GM21360 (cell line): ENCODE data around the gene ANG.

Source experiments
- ATAC-seq: cut with Tn5 transposase; IDR thresholded peaks from one replicate; pipeline ENCODE4 v1.9.1; 2021; ENCODE audit warnings: mild to moderate bottlenecking, moderate library complexity; ENCODE audit not compliant: unreplicated experiment

Gene ANG

GRCh38 chr14:20675669-20676068 lies 12.9 kb upstream of the ANG start:
- ATAC-seq, result no peak

- no peak for ATAC-seq
Measured at GRCh38 chr14:20676072-20676471, 12.5 kb upstream of the ANG start.

GRCh38 chr14:20679907-20680306 lies 8.7 kb upstream of the ANG start:
- no peak for ATAC-seq

GRCh38 chr14:20680363-20680762 lies 8.2 kb upstream of the ANG start:
- ATAC-seq, result no peak

GRCh38 chr14:20680843-20681347 lies 7.7 kb upstream of the ANG start:
- no peak for ATAC-seq

GRCh38 chr14:20681348-20682126 lies 7.0 kb upstream of the ANG start:
- no peak for ATAC-seq

GRCh38 chr14:20682127-20682434 lies 6.5 kb upstream of the ANG start:
- ATAC-seq, result no peak

GRCh38 chr14:20682435-20683124 lies 6.0 kb upstream of the ANG start:
- ATAC-seq, result peak; percentile 38

- peak; percentile 27 for ATAC-seq
Measured at GRCh38 chr14:20683125-20683890, 5.3 kb upstream of the ANG start.

GRCh38 chr14:20683891-20684661 lies 4.5 kb upstream of the ANG start, which contains the start of gene RNASE4:
Gene RNASE4, plus strand, starts transcription at chr14:20684560. Its CDS starts 14,812 bp downstream, at chr14:20699372.
- ATAC-seq, result peak; percentile 19

- ATAC-seq, result no peak
Measured at GRCh38 chr14:20684662-20685456, 3.7 kb upstream of the ANG start.

GRCh38 chr14:20686386-20687143 lies 2.0 kb upstream of the ANG start:
- ATAC-seq, result no peak

GRCh38 chr14:20687362-20688166 lies 1.0 kb upstream of the ANG start:
- ATAC-seq, result no peak

- ATAC-seq, result no peak
Measured at GRCh38 chr14:20690848-20691640, 2.5 kb downstream of the ANG start.

- no peak for ATAC-seq
Measured at GRCh38 chr14:20692116-20692751, 3.7 kb downstream of the ANG start.

GRCh38 chr14:20696764-20697163 lies 8.2 kb downstream of the ANG start:
- ATAC-seq, result no peak
